ENCODE data around the gene FCER1G.

FCER1G gene

GRCh38 chr1:161215076-161215475, at the start of gene FCER1G:
TSS of gene FCER1G (plus strand) at chr1:161215295. CDS start at chr1:161215322, 27 bp downstream.
- no peak for DNase-seq

- DNase-seq: peak; percentile 94
Observed at GRCh38 chr1:161165742-161166668, 49.1 kb upstream of the FCER1G start, which contains the start of gene PPOX. TSS of gene PPOX (plus strand) at chr1:161166426. CDS start at chr1:161166848, 422 bp downstream.

GRCh38 chr1:161166669-161167548, 48.2 kb upstream of the FCER1G start:
- DNase-seq: no peak

GRCh38 chr1:161168906-161169305, 46.2 kb upstream of the FCER1G start:
- DNase-seq: no peak

GRCh38 chr1:161171191-161171590, 43.9 kb upstream of the FCER1G start:
- no peak for DNase-seq

- no peak for DNase-seq
Observed at GRCh38 chr1:161171696-161172095, 43.4 kb upstream of the FCER1G start.

GRCh38 chr1:161172349-161172748, 42.7 kb upstream of the FCER1G start:
- DNase-seq: no peak

- DNase-seq: no peak
Observed at GRCh38 chr1:161172776-161173376, 42.2 kb upstream of the FCER1G start.

- DNase-seq: no peak
Observed at GRCh38 chr1:161173711-161174110, 41.4 kb upstream of the FCER1G start.

GRCh38 chr1:161174911-161175310, 40.2 kb upstream of the FCER1G start:
- DNase-seq: no peak

- no peak for DNase-seq
Observed at GRCh38 chr1:161175771-161176453, 39.2 kb upstream of the FCER1G start.

GRCh38 chr1:161176468-161177111, 38.5 kb upstream of the FCER1G start:
- DNase-seq: no peak

- peak; percentile 88 for DNase-seq
Observed at GRCh38 chr1:161177112-161177935, 37.8 kb upstream of the FCER1G start, which contains the start of gene B4GALT3. TSS of gene B4GALT3 (minus strand) at chr1:161177507. CDS start at chr1:161176060, 1,447 bp downstream.

- no peak for DNase-seq
Observed at GRCh38 chr1:161177936-161178244, 37.2 kb upstream of the FCER1G start.

- no peak for DNase-seq
Observed at GRCh38 chr1:161179698-161180097, 35.4 kb upstream of the FCER1G start.

GRCh38 chr1:161180639-161181038, 34.5 kb upstream of the FCER1G start:
- no peak for DNase-seq

- no peak for DNase-seq
Observed at GRCh38 chr1:161182214-161182613, 32.9 kb upstream of the FCER1G start.

- DNase-seq: peak; percentile 81
Observed at GRCh38 chr1:161185282-161185682, 29.8 kb upstream of the FCER1G start.

GRCh38 chr1:161185732-161186311, 29.3 kb upstream of the FCER1G start:
- no peak for DNase-seq

- DNase-seq: no peak
Observed at GRCh38 chr1:161187311-161187710, 27.8 kb upstream of the FCER1G start.

- DNase-seq: no peak
Observed at GRCh38 chr1:161188381-161188780, 26.7 kb upstream of the FCER1G start.
